ENCODE data around the gene STK11.

STK11 gene

GRCh38 chr19:1251330-1252220, 46.0 kb downstream of the STK11 start:
- peak; percentile 66 to 68 for DNase-seq

GRCh38 chr19:1252221-1252820, 46.7 kb downstream of the STK11 start:
- peak; percentile 81 to 87 for DNase-seq

- DNase-seq, result peak; percentile 83 to 88
Observed at GRCh38 chr19:1252821-1253513, 47.4 kb downstream of the STK11 start.

- no peak for DNase-seq
Observed at GRCh38 chr19:1253514-1254080, 48.0 kb downstream of the STK11 start.

GRCh38 chr19:1254081-1254527, 48.5 kb downstream of the STK11 start:
- no peak for DNase-seq

GRCh38 chr19:1254530-1255185, 49.1 kb downstream of the STK11 start:
- DNase-seq, result no peak

- DNase-seq, result no peak
Observed at GRCh38 chr19:1255186-1256161, 49.9 kb downstream of the STK11 start.

- DNase-seq, result no peak
Observed at GRCh38 chr19:1256646-1257474, 51.3 kb downstream of the STK11 start.

- DNase-seq, result no peak
Observed at GRCh38 chr19:1257475-1258162, 52.0 kb downstream of the STK11 start.

- DNase-seq, result no peak
Observed at GRCh38 chr19:1258163-1258492, 52.5 kb downstream of the STK11 start.

GRCh38 chr19:1258707-1259205, 53.2 kb downstream of the STK11 start:
- no peak for DNase-seq

GRCh38 chr19:1259206-1259875, 53.8 kb downstream of the STK11 start:
- DNase-seq, result peak; percentile 83 to 85

- DNase-seq, result peak; percentile 74 to 81
Observed at GRCh38 chr19:1259876-1260748, 54.5 kb downstream of the STK11 start.

GRCh38 chr19:1260749-1261537, 55.4 kb downstream of the STK11 start:
- peak; percentile 98 to 99 for DNase-seq

GRCh38 chr19:1261538-1261797, 55.9 kb downstream of the STK11 start:
- peak; percentile 56 to 62 for DNase-seq

GRCh38 chr19:1261798-1262622, 56.4 kb downstream of the STK11 start:
- peak in 1 of 2 donors; percentile 64 for DNase-seq

Data from CD4-positive, alpha-beta T cell treated with Interleukin-1 beta for 1 hour (primary cell).